NCI-H187 (cell line): ENCODE measurements around the gene SPATS2L.

Experiments used
- DNase-seq, 2 experiments: peaks; one replicate each; lab custom pipeline; 2025; lab: John Stamatoyannopoulos, UW

SPATS2L gene

GRCh38 chr2:200469708-200470211 lies 163.3 kb downstream of the SPATS2L start:
- DNase-seq: no peak

GRCh38 chr2:200470230-200470629 lies 163.7 kb downstream of the SPATS2L start:
- DNase-seq: no peak

- no peak for DNase-seq
These were observed 164.9 kb downstream of the SPATS2L start for GRCh38 chr2:200471324-200471848.

- DNase-seq: no peak
These were observed 165.6 kb downstream of the SPATS2L start for GRCh38 chr2:200471928-200472645.

- no peak for DNase-seq
These were observed 166.5 kb downstream of the SPATS2L start for GRCh38 chr2:200472853-200473464.

GRCh38 chr2:200475795-200476194 lies 169.3 kb downstream of the SPATS2L start:
- DNase-seq: no peak

GRCh38 chr2:200476836-200477235 lies 170.3 kb downstream of the SPATS2L start:
- peak; percentile 11 to 18 for DNase-seq

GRCh38 chr2:200477667-200478131 lies 171.2 kb downstream of the SPATS2L start:
- DNase-seq: no peak

- DNase-seq: no peak
These were observed 173.3 kb downstream of the SPATS2L start for GRCh38 chr2:200479692-200480265.

GRCh38 chr2:200482194-200482593 lies 175.7 kb downstream of the SPATS2L start:
- no peak for DNase-seq

GRCh38 chr2:200483729-200484198 lies 177.3 kb downstream of the SPATS2L start:
- no peak for DNase-seq

GRCh38 chr2:200484934-200485333 lies 178.4 kb downstream of the SPATS2L start:
- no peak for DNase-seq

- no peak for DNase-seq
These were observed 180.0 kb downstream of the SPATS2L start for GRCh38 chr2:200486529-200486928.

- no peak for DNase-seq
These were observed 181.7 kb downstream of the SPATS2L start for GRCh38 chr2:200488169-200488568.

GRCh38 chr2:200490001-200490400 lies 183.5 kb downstream of the SPATS2L start:
- no peak for DNase-seq

- no peak for DNase-seq
These were observed 186.2 kb downstream of the SPATS2L start for GRCh38 chr2:200492656-200493055.

GRCh38 chr2:200494048-200494447 lies 187.6 kb downstream of the SPATS2L start:
- DNase-seq: no peak

GRCh38 chr2:200496696-200497095 lies 190.2 kb downstream of the SPATS2L start:
- DNase-seq: no peak

GRCh38 chr2:200498402-200499162 lies 192.1 kb downstream of the SPATS2L start:
- no peak for DNase-seq

GRCh38 chr2:200502196-200502595 lies 195.7 kb downstream of the SPATS2L start:
- no peak for DNase-seq

GRCh38 chr2:200506679-200507078 lies 200.2 kb downstream of the SPATS2L start:
- DNase-seq: no peak

GRCh38 chr2:200507179-200507578 lies 200.7 kb downstream of the SPATS2L start:
- no peak for DNase-seq
